Spleen (tissue), 7 donors: ENCODE measurements around the gene TP73.

Source experiments
- CTCF ChIP-seq, 11 experiments: fragments of 200-600 bp in 7 of 11; fragments of 450-650 bp in 4 of 11; sonication (generic) in 4 of 11; IDR thresholded peaks in 8 of 11; conservative IDR thresholded peaks in 3 of 11; 1 replicate in 7 of 11; 2 replicates in 4 of 11; pipeline versions ENCODE4 v1.4.0 to v1.8.0; 2016 to 2021; ENCODE audit warnings: antibody characterized with exemption in 11 of 11, inconsistent platforms in 4 of 11, mild to moderate bottlenecking in 1 of 11
- POLR2A ChIP-seq, 3 donors: fragments of 450-650 bp; IDR thresholded peaks; one replicate each; pipeline ENCODE4 v1.5.1; 2017; ENCODE audit warnings: antibody characterized with exemption in 3 of 3, mild to moderate bottlenecking in 1 of 3
- donor health status: DM: no; HTN: no; CAD: no; lungs with moderate emphysema.
- donor health status: DM: no; HTN: no; CAD: no.
- donor health status: DM: no; HTN: no; CAD: no.

DNA sequence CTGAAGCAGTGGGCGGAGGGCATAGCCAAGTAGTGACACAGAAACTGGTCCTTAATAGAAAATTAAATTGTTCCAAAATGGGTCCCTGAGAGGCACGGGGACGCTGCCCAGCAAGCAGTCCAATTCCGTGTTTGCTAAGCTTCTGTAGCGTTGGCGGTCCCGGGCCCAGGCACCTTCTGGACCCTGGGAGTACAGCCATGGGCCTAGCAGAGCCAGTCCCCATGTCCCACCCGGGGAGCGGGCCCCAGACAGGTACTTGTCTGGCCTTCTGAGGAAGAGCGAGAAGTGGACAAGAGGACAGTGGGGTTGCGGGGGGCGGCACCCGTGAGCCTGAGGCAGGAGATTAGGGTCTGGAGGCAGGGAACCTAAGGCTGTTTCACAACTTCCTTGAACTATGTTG, 88.4 kb downstream of the TP73 start:
- no peak for TF ChIP-seq POLR2A (IDR thresholded peaks at IDR 0.05)
- no peak for TF ChIP-seq CTCF (IDR thresholded peaks at IDR 0.05 in 8 of 11, conservative IDR thresholded peaks at IDR 0.05 in 3 of 11)
